ENCODE measurements around the gene SHANK1. TPM values are rescaled to one million over a fixed set of nuclear protein-coding genes. Genes with fewer than 3 reads are reported as not detected.

Gene SHANK1
- total RNA-seq = 6.6 and 10.6 TPM in 2 replicates

DNA sequence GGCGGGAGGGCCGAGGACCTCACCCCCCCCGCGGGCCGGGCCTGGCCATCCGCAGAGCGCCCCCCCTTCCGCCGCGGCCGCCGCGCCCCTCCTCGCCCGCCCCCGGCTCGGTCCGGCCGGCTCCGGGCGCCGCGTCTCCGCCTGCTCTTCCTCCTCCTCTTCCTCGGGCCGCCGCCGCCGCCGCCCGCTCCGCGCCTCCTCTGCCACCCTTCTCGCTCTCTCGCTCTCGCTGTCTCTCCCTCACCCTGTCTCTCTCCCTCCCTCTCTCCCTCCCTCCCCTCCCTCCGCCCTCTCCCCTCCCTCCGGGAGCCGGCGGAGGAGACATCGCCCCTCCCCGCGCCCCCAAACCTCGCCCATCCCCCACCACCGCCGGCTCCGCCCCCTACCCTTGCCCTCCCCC lies at the start of gene SHANK1:
Gene SHANK1 (minus strand): TSS at position 237 of the 400 bp plus-strand sequence. CDS start 2,883 bp downstream, outside the sequence.

DNA sequence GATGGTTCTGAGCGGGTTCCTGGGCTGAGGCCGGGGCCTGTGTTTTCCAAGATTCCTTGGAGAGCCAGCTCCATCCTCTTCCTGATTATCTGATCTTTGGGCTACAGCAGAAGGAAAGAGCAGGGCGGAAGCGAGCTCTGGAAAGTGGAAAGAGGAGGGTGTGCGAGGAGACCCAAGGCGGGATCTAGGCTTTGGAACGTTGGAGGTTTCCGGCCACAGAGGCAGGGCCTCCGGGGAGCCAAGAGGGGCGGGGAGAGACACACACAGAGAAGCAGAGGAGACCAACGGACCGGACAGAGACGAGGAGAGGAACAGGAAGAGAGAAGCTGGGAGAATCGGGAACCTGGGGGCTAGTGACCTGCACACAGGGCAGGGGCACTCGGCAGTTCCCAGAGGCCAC lies 3.5 kb upstream of the SHANK1 start, which contains the start of gene CLEC11A:
Gene CLEC11A (plus strand): TSS at position 296 of the 400 bp plus-strand sequence. CDS start 162 bp downstream, outside the sequence.

DNA sequence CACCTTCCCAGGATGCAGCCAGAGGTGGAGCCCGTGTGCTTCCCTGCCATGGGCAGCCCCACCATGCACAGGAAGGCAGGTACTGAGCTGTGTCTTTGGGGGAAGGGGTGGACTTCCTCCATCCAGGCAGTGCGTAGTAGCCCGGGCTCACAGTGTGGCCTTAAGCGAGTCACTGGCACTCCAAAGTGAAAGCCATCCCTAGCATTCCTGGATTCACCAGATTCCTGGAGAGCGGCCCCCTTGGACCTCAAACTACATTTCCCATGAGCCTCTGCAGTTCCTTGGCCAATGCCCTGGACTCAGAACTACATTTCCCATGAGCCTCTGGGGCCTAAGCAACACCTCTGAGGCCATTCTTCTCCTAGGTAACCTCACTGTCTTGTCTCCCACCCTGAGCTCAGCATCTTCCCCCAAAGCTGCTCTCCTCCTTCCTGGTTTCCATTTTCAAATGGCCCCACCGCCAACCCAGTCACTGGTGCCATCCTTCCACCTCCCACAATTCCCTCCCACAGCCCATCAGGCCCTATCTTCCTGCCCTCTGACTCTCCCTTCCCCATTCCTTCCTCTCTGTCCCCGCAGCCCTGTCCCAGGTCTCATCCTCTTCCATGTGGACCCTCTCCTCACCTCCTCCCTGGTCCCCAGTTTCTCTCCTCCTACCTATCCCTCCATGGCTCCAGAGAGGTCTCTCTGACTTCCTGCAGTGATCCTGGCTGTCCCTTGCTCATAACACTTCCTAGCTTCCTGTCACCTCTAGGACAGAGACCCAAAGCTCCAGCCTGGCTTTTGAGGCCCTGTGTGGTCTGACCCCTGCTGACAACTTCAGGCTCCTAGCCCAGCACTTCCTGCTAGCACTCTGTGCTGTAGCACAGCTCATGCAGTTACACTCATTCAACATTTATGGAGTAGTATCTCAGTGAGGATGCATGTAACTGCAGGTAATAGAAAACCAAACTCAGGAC lies 69.9 kb downstream of the SHANK1 start, which contains the start of gene C19orf81:
Gene C19orf81 (plus strand): TSS at position 13 of the 959 bp plus-strand sequence. CDS start 0 bp downstream, at position 13.

DNA sequence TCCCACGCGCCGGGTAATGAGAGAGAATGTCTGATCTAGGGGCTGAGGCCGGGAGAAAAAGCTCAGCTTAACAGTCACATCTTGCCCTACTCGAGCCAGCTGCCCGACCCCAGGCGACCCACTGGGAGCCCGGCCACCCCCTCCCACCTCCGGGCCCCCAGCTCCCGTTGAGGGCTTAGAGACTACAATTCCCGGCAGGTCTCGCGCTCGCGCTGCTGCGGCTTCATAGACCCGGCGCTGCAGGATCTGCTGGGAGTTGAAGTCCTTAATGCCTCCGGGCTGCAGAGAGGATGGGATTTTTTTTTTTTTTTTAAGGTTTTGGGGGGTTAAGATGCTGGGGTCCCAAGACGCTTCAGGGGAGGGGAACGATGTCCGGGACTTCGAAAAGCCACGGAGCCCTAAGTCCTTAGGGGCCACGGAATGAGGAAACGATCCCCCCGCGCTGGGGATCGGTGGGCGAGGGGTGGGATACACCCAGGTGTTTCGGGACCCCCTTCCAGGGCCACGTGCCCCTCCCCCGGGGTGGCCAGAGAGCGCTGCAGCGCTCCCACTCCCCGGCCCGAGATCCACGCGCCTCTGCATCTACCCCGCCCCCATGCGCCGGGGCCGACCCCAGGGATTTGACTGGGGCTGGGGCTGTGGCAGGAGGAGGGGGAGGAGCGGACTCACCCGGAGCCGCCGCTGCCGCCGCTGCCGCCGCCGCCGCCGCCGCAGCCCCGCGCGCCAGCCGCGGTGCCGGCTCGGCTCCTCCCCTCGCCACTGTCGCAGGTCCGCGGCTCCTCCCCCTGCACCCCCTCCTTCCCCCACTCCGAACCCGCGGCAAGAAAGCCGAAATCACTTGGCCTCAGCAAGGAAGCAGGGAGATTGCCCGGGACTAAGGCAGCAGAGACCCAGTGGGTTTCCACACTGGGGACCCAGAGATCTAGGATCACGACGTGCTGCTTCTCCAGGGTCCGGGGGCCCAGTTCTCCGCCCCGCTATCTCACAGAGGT lies 80.2 kb downstream of the SHANK1 start, which contains the start of gene SYT3:
Gene SYT3 (minus strand): TSS at position 761 of the 992 bp plus-strand sequence. CDS start 2,470 bp downstream, outside the sequence.

Other genes starting within 250 kb of the SHANK1 start
- 98.9 and 101 TPM in 2 replicates for gene EMC10, start 243.3 kb downstream of the SHANK1 start, total RNA-seq
- gene GARIN5A, start 243.0 kb downstream of the SHANK1 start, total RNA-seq = not detected in 2 replicates
- 56.0 and 64.0 TPM in 2 replicates for gene JOSD2, start 208.6 kb downstream of the SHANK1 start, total RNA-seq
- gene ASPDH, start 205.9 kb downstream of the SHANK1 start, total RNA-seq = not detected in 2 replicates
- gene LRRC4B, start 151.4 kb downstream of the SHANK1 start, total RNA-seq = under 0.01 TPM in 1 of 2 replicates, not detected in the other
- gene SYT3, start 79.9 kb downstream of the SHANK1 start, total RNA-seq = 0.35 TPM in 1 of 2 replicates, not detected in the other
- not detected in 2 replicates for gene C19orf81, start 70.4 kb downstream of the SHANK1 start, total RNA-seq
- gene CLEC11A, start 3.6 kb upstream of the SHANK1 start, total RNA-seq = 167 and 170 TPM in 2 replicates
- not detected in 2 replicates for gene GPR32, start 50.7 kb upstream of the SHANK1 start, total RNA-seq
- gene ACP4, start 70.6 kb upstream of the SHANK1 start, total RNA-seq = not detected in 2 replicates
- gene KLK1, start 104.0 kb upstream of the SHANK1 start, total RNA-seq = not detected in 2 replicates
- gene KLK15, start 113.8 kb upstream of the SHANK1 start, total RNA-seq = not detected in 2 replicates
- not detected in 2 replicates for gene KLK3, start 135.1 kb upstream of the SHANK1 start, total RNA-seq
- not detected in 2 replicates for gene KLK2, start 153.6 kb upstream of the SHANK1 start, total RNA-seq
- not detected in 2 replicates for gene KLK4, start 191.6 kb upstream of the SHANK1 start, total RNA-seq
- gene KLK5, start 233.2 kb upstream of the SHANK1 start, total RNA-seq = not detected in 2 replicates
- not detected in 2 replicates for gene KLK6, start 249.8 kb upstream of the SHANK1 start, total RNA-seq